Fibroblast of skin of left biceps (primary cell): Measurements from ENCODE around the gene CYP2E1.
"Not testable (repeated sequence)": the region's sequence is repeated elsewhere in the genome, so short reads cannot be mapped to it uniquely, and the experiment has no call there.

Experiments used
- DNase-seq, 2 experiments: peaks; one replicate each; pipeline ENCODE4 v3.0.0-alpha.2; 2013; ENCODE audit warnings: low read depth in 2 of 2

Gene CYP2E1

DNA sequence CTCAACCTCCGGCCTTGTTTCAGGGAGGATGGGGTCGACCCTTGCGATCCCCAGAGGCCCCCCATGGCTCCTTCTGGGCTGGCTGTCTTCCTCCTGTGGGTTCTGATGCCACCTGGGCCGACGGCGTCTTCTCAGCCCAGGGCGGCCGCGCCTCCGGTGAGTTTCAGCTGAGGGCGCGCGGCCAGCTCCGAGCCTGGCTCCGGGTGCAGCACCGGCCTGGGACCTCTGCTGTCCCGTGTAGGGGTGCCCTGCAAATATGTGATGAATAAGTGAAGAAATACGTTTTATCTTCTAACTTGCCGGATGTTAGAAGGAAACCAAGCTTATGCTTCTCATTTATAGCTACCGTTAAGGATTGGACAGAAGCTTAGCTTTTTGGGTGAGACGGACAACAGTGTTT, 42.6 kb downstream of the CYP2E1 start:
- DNase-seq: not testable (repeated sequence)

DNA sequence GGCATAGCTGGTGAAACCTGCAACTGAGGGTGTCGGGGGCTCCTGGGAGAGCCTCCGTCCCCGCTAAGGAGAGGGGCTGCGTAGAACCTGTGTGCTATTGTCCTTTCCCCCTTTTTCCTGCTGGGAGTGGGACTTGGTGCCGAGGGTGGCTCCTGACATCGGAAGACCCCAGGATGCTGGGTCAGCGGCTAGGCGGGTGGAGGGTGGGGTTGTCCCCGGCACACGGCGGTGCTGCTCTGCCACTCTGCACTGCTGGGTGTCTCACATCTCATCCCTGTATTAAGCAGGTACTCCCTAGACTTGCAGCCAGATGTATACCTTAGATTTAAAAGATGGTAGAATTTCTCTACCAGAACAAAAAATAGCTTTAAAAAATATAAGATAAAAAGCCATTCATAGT, 44.9 kb downstream of the CYP2E1 start:
- not testable (repeated sequence) for DNase-seq

DNA sequence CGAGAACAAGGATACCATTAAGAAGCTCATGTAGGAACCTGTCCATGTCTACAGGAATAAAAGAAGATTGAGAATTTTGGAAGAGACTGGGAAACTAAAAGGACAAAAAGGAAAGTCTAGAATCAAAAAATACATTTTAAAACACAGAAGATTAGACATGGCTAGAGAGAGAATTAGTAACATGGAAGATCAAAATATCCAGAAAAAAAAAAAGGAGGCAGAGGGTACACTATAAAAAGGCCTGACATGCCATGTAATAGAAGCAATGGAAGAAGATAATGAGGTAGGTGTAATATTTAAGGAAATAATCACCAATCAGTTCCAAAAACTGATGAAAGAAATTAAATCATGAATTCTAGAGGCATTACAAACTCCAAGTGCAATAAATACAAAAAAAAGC, 46.3 kb downstream of the CYP2E1 start:
- not testable (repeated sequence) for DNase-seq

DNA sequence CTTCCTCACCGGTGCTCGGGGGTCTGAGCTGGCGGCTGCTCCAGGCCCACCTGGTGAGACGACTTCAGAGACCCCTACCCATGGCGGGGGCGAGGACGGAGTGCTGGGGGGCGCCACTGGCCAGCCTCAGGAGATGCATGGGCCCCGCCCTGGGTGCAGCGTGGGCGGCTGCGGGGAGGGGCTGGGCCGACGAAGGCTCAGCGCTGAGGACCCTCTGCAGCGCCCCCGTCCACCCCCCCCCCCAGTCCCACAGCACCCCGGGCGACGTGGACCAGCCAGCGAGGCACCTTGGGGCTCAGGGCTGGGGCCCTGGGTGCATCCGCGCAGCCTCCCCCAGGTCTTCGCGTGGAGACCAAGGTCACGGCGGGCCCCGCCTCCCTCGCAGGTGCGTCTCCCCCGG, 49.9 kb downstream of the CYP2E1 start:
- DNase-seq: not testable (repeated sequence)
